C4-2B (cell line): ENCODE data around the gene RGS11.

ENCODE experiments used
- ZFX ChIP-seq: fragments of 450-650 bp; IDR thresholded peaks from 2 replicates; pipeline ENCODE4 v1.6.1; 2017
- TF ChIP-seq, protein P1 (sequence below): fragments of 450-650 bp; conservative IDR thresholded peaks from 2 replicates; pipeline ENCODE4 v1.5.1; 2017; ENCODE audit warnings: mild to moderate bottlenecking

DNA sequence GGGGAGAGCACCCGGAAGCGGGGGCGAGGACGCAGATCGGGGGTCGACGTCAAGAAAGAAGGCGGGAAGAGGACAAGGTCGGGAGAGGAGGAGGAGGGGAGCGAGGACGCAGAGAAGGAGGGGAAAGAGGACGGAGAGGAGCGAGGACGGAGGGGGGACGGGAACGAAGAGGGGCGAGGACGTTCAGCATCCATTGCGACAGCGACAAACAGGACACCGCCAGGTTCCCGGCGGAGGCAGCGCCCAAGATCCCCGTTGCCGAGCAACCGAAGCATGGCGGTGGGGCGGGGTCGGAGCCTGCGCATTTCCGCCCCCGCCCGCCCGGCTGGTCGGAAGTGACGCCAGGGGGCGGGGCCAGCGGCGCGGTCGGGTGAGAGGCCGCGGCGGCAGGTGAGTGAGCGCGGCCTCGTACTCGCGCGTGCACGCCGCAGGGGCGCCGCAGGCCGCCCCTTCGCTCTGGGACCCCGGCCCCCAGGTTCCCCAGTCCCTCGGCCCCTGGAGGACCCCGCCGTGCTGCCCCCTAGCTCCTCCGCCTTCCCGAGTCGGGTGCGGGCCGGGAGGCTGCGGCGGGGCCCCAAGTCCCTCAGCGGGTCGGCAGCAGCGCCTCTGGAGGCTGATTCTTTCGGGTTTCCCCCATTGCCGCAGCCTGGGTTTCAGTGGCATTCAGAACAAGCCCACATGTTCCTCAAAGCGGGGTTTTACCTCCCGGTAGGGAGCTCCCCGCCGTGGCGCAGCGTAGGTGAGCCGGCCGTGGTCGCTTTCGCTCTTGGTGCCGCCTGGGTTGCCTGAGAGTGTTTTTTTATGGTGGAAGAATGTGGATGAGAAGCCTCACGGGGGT is 41.1 kb downstream of the RGS11 start, which contains the start of gene FAM234A:
- TF ChIP-seq, protein P1, sequence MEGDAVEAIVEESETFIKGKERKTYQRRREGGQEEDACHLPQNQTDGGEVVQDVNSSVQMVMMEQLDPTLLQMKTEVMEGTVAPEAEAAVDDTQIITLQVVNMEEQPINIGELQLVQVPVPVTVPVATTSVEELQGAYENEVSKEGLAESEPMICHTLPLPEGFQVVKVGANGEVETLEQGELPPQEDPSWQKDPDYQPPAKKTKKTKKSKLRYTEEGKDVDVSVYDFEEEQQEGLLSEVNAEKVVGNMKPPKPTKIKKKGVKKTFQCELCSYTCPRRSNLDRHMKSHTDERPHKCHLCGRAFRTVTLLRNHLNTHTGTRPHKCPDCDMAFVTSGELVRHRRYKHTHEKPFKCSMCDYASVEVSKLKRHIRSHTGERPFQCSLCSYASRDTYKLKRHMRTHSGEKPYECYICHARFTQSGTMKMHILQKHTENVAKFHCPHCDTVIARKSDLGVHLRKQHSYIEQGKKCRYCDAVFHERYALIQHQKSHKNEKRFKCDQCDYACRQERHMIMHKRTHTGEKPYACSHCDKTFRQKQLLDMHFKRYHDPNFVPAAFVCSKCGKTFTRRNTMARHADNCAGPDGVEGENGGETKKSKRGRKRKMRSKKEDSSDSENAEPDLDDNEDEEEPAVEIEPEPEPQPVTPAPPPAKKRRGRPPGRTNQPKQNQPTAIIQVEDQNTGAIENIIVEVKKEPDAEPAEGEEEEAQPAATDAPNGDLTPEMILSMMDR, result peak; percentile 72
- peak; percentile 88 for TF ChIP-seq ZFX
